Measurements from ENCODE around the gene NOTO. TPM values are rescaled to one million over a fixed set of nuclear protein-coding genes. Genes with fewer than 3 reads are reported as not detected.

Gene NOTO
- polyA plus RNA-seq, 1 donor from 2014 or later: not detected

GRCh38 chr2:73232403-73233153, 30.2 kb downstream of the NOTO start:
- no peaks in the 10 kb centered on the region for H4K20me1 ChIP-seq (ENCODE audit: insufficient read depth)
- H3K9ac ChIP-seq (ENCODE audit: low read length): peak overlapping the region; percentile 60
- no peaks in the 10 kb centered on the region for H3K27me3 ChIP-seq (ENCODE audit: insufficient read depth, low read depth, low read length)
- H3K9me2 ChIP-seq (ENCODE audit: insufficient read depth, low read length): no peaks in the 10 kb centered on the region
- no peaks in the 10 kb centered on the region for H3K36me3 ChIP-seq (ENCODE audit: insufficient read depth, low read length)
- TF ChIP-seq EZH2 (IDR thresholded peaks at IDR 0.05; ENCODE audit: borderline replicate concordance, insufficient read depth, low read length, poor library complexity, severe bottlenecking) (no peak), TAF1 (IDR thresholded peaks at IDR 0.05; ENCODE audit: low read depth) (no peak), EP300 (conservative IDR thresholded peaks at IDR 0.05; ENCODE audit: poor library complexity, severe bottlenecking) (no peak), POLR2AphosphoS5 (IDR thresholded peaks at IDR 0.05) (no peak), REST (IDR thresholded peaks at IDR 0.05; ENCODE audit: borderline replicate concordance) (no peak), RAD21 (conservative IDR thresholded peaks at IDR 0.05) (no peak), MXI1 (conservative IDR thresholded peaks at IDR 0.05; ENCODE audit: poor library complexity, severe bottlenecking) (peak; percentile 71), CTCF (IDR thresholded peaks at IDR 0.05; ENCODE audit: poor library complexity, severe bottlenecking) (peak; percentile 9), SMC3 (conservative IDR thresholded peaks at IDR 0.05; ENCODE audit: poor library complexity) (no peak)
- peaks cover 2% of the 10 kb centered on the region for H3F3A ChIP-seq (ENCODE audit: insufficient read depth, low read length, poor library complexity, severe bottlenecking)
- no peak overlapping the region for H3K27ac ChIP-seq (ENCODE audit: low read length)
- peak overlapping the region; percentile 66 for H3K4me2 ChIP-seq (ENCODE audit: low read length)
- peak overlapping the region; percentile 13 for H2AFZ ChIP-seq (ENCODE audit: low read depth, low read length)
- peak overlapping the region; percentile 86 for H3K4me3 ChIP-seq (ENCODE audit: low read length)
- H3K9me3 ChIP-seq (ENCODE audit: low read length): no peaks in the 10 kb centered on the region
- H3K79me2 ChIP-seq (replicated peaks; ENCODE audit: insufficient read depth, low read length): peaks cover 31% of the 10 kb centered on the region

GRCh38 chr2:73233154-73233931, 31.0 kb downstream of the NOTO start, which contains the start of gene PRADC1:
PRADC1 (minus strand) TSS chr2:73233239; CDS start chr2:73233160, 79 bp downstream.
- Histone ChIP-seq H3K4me2 (ENCODE audit: low read length) (peak within 1 kb of the TSS; percentile 94), H3K9me3 (ENCODE audit: low read length) (no peaks in the 10 kb centered on the region), H2AFZ (ENCODE audit: low read depth, low read length) (peak within 1 kb of the TSS; percentile 40), H3K4me3 (ENCODE audit: low read length) (peak within 1 kb of the TSS; percentile 86), H3K27ac (ENCODE audit: low read length) (peak within 1 kb of the TSS; percentile 86), H3K27me3 (ENCODE audit: insufficient read depth, low read depth, low read length) (no peaks in the 10 kb centered on the region), H3K79me2 (replicated peaks; ENCODE audit: insufficient read depth, low read length) (peaks cover 35% of the 10 kb centered on the region), H3K9ac (ENCODE audit: low read length) (peak within 1 kb of the TSS; percentile 90), H3K36me3 (ENCODE audit: insufficient read depth, low read length) (no peaks in the 10 kb centered on the region), H3K9me2 (ENCODE audit: insufficient read depth, low read length) (no peaks in the 10 kb centered on the region), H3F3A (ENCODE audit: insufficient read depth, low read length, poor library complexity, severe bottlenecking) (peaks cover 2% of the 10 kb centered on the region), H4K20me1 (ENCODE audit: insufficient read depth) (no peaks in the 10 kb centered on the region)
- TF ChIP-seq REST (IDR thresholded peaks at IDR 0.05; ENCODE audit: borderline replicate concordance) (no peak), POLR2AphosphoS5 (IDR thresholded peaks at IDR 0.05) (peak; percentile 67), RAD21 (conservative IDR thresholded peaks at IDR 0.05) (peak; percentile 3), SMC3 (conservative IDR thresholded peaks at IDR 0.05; ENCODE audit: poor library complexity) (no peak), MXI1 (conservative IDR thresholded peaks at IDR 0.05; ENCODE audit: poor library complexity, severe bottlenecking) (peak; percentile 3)
